Tibial nerve (tissue), 4 donors: ENCODE results near the gene NHLRC4.

Experiments used
- CTCF ChIP-seq, 5 experiments: fragments of 200-600 bp in 3 of 5; fragments of 450-650 bp in 2 of 5; sonication (generic) in 3 of 5; IDR thresholded peaks; one replicate each; pipeline ENCODE4 v1.5.1; 2016 to 2019; ENCODE audit warnings: antibody characterized with exemption in 5 of 5, mild to moderate bottlenecking in 3 of 5, moderate library complexity in 2 of 5
- EP300 ChIP-seq, 2 donors: sonication (generic); formaldehyde crosslinking; IDR thresholded peaks; one replicate each; pipeline ENCODE4 v1.6.1; 2017; ENCODE audit warnings: antibody characterized with exemption in 2 of 2, mild to moderate bottlenecking in 1 of 2
- POLR2A ChIP-seq, 2 donors: fragments of 450-650 bp; IDR thresholded peaks; one replicate each; pipeline ENCODE4 v1.6.1; 2017; ENCODE audit warnings: antibody characterized with exemption in 2 of 2, mild to moderate bottlenecking in 2 of 2, moderate library complexity in 2 of 2

DNA sequence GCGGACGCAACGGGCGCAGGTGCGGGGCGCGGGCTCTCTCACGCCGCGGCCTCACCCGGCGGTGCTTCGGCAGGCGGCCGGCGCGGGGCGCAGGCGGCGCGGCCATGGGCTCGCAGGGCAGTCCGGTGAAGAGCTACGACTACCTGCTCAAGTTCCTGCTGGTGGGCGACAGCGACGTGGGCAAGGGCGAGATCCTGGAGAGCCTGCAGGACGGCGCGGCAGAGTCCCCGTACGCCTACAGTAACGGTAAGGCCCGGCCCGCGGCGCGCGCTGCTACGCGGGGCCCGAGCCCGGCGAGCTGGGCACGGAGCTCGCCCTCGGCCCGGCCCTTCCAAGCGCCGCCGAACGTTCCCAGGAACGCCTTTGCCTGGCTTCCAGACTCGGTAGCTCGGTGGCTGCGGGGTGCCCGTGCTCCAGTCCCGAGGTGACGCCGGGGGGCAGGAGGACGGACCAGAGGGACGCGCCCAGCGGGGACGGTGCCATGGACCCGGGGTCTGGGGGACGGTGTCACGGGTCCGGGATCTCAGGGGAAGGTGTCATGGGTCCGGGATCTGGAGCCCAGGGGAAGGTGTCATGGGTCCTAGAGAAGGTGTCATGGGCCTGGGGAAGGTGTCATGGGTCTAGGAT, 23.5 kb downstream of the NHLRC4 start:
- peak in 1 of 2 donors; percentile 17 for TF ChIP-seq POLR2A (IDR thresholded peaks at IDR 0.05)
- no peak for TF ChIP-seq EP300 (IDR thresholded peaks at IDR 0.05)
- no peak for TF ChIP-seq CTCF (IDR thresholded peaks at IDR 0.05)
